Measurements from ENCODE around the gene GAPDHS.

- TF ChIP-seq NONO (IDR thresholded peaks at IDR 0.05) (no peak), NONO (CRISPR knock-in tag; conservative IDR thresholded peaks at IDR 0.05) (no peak), ATF7 (IDR thresholded peaks at IDR 0.05) (no peak), ATF7 (CRISPR knock-in tag; IDR thresholded peaks at IDR 0.05) (no peak), CTCF (CRISPR knock-in tag; IDR thresholded peaks at IDR 0.05) (no peak), MYC (CRISPR knock-in tag; IDR thresholded peaks at IDR 0.05; ENCODE audit: borderline replicate concordance) (no peak)
Observed at GRCh38 chr19:35577918-35578317, 44.7 kb downstream of the GAPDHS start.
